SH-SY5Y (cell line): Measurements from ENCODE around the gene RFTN1.

Experiments
- GATA2 ChIP-seq: IDR thresholded peaks from 2 replicates; pipeline ENCODE4 v1.6.1; 2011; ENCODE audit warnings: mild to moderate bottlenecking, low read depth, low read length
- GATA3 ChIP-seq: IDR thresholded peaks from 2 replicates; pipeline ENCODE4 v1.6.1; 2011; ENCODE audit warnings: low read depth, mild to moderate bottlenecking, low read length, moderate library complexity

GRCh38 chr3:16363636-16364035 is 149.9 kb downstream of the RFTN1 start:
- TF ChIP-seq GATA3: no peak
- TF ChIP-seq GATA2: no peak
